A549 treated with GW870086 at 1 μM for 4 hours (cell line): ENCODE measurements around the gene GNG11. TPM values are rescaled to one million over a fixed set of nuclear protein-coding genes. Genes with fewer than 3 reads are reported as not detected.

ENCODE experiments used
- total RNA-seq: library from RNA; stranded (reverse); fragments of 200-300 nt; extraction: Qiagen RNA extraction; gene quantifications from 5 replicates; pipeline ENCODE4 v1.2.3, GENCODE V29; 2022; ENCODE audit warnings: low read depth

The GNG11 gene
- total RNA-seq = 39.4 to 47.2 TPM (median 43.5 TPM) in 5 replicates

DNA sequence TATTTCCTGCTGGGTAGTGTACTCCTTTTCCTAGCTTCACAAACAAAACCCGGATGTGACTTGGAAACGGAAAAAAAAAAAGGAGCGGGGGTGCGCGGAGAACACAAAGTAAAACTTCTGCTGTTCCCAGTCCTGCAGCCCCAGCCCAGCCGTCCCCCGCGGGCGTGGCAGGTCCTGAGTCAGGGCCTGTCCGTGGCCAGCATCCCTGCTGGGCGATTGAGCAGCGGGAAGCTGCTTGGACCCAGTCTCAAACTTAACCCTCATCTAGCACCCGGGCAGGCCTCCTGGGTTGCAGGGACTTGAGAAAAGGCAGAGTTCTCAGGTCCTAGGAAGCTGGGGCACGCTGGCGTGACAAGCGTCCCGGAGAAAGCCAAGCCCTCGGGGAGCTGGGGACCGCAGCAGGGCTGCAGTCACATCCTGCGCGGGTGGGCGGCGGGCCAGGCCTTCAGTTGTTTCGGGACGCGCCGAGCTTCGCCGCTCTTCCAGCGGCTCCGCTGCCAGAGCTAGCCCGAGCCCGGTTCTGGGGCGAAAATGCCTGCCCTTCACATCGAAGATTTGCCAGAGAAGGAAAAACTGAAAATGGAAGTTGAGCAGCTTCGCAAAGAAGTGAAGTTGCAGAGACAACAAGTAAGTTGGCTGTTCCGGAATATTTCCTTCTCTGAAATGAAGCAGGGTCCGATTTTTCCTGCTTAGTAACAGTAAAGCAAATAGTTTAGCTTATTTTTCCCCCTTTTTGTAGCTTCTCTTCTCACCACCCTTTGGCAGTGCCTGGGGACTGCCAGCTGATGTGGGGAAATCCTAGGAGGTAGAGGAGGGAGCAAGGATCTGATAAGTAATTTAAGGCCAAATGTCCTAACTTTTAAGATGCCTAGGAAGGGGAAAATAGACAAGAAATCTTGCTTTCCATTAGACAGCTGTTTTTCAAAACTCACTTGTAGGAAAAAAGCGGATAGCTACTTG, at the start of gene GNG11:
GNG11 (plus strand) TSS at position 129 of the 960 bp plus-strand sequence; CDS start at position 532, 403 bp downstream.

DNA sequence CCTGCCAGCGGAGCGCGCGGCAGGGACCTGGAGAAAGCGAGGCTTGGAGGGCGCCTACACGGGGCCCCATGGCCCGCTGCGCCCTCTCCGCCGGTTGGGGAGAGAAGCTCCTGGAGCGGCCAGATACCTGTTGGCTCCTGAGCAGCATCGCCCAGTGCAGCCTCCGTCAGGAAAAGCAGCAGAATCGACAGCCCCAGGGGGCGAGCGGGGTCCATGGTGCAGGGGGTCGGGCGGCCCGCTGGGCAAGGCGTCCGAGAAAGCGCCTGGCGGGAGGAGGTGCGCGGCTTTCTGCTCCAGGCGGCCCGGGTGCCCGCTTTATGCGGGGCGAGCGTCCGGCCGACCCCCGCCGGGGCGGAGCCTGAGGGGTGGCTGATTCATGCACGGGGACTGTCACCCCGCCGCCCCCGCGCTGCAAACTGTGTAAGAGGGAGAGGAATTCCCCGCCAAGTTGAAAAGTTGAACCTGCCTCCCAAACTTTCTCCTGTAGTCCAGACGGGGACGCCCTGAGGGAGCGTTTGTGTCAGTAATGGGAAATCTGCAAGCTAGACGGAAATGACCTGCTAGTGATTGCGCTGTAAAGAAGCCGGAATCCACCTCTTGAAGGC, 31.0 kb upstream of the GNG11 start, which contains the start of gene TFPI2:
TFPI2 (minus strand) TSS at position 290 of the 605 bp plus-strand sequence; CDS start at position 215, 75 bp downstream.

DNA sequence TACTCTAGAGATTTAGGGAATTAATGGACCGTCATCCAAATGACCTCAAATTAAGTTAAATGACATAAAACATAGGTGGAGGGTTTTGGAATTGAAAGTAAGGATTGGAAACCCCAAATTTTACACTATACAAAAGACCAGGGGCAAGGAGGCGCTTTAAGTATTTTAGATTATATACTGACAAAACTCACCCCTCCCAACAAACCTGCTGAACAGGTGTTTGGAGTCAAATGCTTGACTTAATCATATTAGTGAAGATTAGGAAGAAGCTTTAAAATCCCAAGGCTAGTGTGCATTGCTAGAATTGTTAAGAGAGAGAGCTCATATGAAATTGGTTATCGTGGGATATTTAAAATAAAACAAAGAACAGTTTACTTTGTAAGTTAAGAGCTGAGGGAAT, 15.3 kb upstream of the GNG11 start, which contains the start of gene GNGT1:
GNGT1 (plus strand) TSS at position 301 of the 400 bp plus-strand sequence. CDS start 180 bp downstream, outside the sequence.

Other genes starting within 250 kb of the GNG11 start
- 243 to 308 TPM (median 265 TPM) in 5 replicates for gene TFPI2, start 31.0 kb upstream of the GNG11 start, total RNA-seq
- gene GNGT1, start 15.2 kb upstream of the GNG11 start, total RNA-seq = not detected in 5 replicates
- 19.3 to 27.4 TPM (median 24.3 TPM) in 5 replicates for gene BET1, start 82.6 kb downstream of the GNG11 start, total RNA-seq